Stimulated activated CD8-positive, alpha-beta memory T cell treated with anti-CD3 and anti-CD28 coated beads, Interleukin-4, amount 100 ng/mL, for 1 hour (primary cell): ENCODE data around the gene HMGXB3.
"Not testable (repeated sequence)": the region's sequence is repeated elsewhere in the genome, so short reads cannot be mapped to it uniquely, and the experiment has no call there.

Experiments used
- DNase-seq, 2 donors: peaks; one replicate each; pipeline ENCODE4 v3.0.0-alpha.2; 2020; ENCODE audit warnings: low read depth in 2 of 2, low spot score in 1 of 2

The HMGXB3 gene

DNA sequence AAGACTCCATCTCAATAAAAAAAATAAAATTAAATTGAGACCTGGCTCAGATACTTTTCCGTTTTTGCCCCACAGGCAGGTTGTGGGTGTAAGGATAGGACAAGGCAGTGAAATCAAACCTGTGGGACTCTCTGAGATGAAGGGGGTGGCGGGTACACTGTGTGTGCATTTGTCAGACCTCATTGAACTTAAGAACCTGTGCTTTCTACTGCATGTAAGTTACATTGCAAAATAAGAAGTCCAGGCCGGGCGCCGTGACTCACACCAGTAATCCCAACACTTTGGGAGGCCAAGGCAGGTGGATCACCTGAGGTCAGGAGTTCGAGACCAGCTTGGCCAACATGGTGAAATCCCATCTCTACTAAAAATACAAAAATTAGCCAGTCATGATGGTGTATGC is 84.2 kb downstream of the HMGXB3 start:
- not testable (repeated sequence) for DNase-seq

DNA sequence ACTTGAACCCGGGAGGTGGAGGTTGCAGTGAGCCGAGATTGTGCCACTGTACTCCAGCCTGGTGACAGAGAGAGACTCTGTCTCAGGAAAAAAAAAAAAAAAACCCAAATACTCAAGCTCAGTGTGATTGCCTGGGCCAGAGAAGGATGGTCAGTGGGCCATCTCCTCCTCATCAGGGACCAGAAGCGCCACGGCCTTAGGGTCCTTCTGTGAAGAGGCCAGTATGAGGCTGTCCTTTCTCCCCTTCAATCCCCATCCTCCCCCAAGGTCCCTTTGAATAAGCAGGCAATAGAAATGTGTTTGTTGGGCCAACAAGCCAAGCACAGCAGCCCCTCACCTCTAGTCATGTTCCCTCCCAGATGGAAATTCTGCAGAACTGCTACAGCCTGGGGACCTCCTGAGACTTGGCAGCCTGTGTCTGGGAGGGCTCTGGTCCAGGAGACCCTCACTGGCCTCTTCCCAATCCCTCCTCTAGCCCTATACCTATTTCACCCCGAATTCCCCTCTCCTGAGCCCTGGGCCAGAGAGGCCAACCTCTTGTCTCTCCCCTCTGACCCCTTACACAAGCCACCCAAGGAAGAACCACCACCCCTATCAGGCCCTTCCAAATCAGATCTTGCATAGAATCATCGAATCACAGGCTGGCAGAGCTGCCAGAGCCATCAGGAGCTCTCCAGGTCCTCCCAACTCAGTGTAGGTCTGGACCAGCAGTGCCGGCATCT is 84.8 kb downstream of the HMGXB3 start:
- no peak for DNase-seq

DNA sequence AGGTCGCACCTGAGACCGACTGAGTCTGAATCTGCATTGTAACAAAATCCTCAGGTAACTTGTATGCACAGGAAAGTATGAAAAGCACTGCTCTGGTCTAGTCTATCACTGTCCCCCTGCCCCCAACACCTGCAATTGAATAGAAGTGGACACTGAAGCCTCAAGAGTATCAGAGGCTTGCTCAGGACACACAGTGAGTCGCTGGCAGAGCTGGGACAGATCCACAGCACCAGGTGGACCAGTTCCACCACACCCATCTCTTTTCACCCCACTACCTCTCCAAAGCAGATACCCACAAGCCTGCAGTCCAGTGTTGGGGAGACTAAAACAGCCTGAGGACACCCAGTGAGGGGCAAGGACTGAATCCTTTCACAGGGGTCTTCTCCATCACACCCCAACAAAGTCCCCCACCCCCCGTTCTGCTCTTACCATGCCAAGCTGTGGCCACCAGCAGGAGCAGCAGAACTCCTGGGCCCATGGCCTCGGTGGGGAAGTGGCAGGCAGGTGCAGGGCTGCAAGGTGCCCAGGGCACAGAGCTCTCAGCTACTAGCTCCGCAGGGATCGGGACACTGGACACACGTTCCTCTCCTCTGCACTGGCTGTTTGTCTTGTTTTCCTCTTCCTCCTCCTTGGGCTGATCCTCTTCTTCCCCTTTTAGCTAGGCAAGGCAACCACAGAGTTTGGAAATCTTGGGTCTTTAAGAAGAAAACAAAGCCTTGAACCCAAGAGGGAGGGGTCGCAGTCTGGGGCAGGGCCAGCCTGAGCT is 85.6 kb downstream of the HMGXB3 start, which contains the start of gene CSF1R:
Gene CSF1R, minus strand, starts transcription at position 605 of the 766 bp plus-strand sequence. Its CDS starts 127 bp downstream, at position 478.
- DNase-seq, result no peak

DNA sequence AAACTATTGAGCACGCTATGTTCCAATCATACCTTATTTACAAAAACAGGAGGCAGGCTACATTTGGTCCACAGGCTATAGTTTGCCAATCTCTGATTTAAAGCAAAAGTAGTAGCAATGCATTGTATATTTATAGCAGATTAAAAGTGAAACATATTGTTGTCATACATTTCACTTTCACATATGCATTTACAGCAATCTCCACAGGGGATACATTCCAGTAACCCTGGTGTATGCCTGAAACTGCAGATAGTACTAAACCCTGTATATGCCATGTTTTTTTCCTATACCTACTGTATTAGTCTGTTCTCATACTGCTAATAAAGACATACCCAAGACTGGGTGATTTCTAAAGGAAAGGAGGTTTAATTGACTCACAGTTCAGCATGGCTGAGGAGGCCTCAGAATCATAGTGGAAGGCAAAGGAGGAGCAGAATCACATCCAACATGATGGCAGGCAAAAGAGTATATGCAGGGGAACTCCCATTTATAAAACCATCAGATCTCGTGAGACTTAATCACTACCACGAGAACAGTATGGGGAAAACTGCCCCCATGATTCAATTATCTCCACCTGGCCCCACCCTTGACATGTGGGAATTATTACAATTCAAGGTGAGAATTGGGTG is 91.7 kb downstream of the HMGXB3 start:
- no peak for DNase-seq

DNA sequence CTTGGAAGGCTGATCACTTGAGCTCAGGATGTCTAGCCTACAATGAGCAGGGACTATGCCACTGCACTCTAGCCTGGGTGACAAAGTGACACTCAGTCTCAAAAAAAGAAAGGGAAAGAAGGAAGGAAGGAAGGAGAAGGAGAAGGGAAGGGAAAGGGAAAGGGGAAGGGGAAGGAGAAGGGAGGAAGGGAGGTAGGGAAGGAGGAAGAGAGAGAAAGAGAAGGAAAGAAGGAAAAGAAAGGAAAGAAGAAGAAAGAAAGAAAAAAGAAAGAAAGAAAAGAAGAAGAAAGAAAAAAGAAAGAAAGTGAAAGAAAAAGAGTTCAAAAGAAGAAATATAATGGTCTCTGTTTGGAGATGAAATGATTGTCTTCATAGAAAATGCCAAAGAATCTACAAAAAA is 96.6 kb downstream of the HMGXB3 start:
- no peak for DNase-seq

DNA sequence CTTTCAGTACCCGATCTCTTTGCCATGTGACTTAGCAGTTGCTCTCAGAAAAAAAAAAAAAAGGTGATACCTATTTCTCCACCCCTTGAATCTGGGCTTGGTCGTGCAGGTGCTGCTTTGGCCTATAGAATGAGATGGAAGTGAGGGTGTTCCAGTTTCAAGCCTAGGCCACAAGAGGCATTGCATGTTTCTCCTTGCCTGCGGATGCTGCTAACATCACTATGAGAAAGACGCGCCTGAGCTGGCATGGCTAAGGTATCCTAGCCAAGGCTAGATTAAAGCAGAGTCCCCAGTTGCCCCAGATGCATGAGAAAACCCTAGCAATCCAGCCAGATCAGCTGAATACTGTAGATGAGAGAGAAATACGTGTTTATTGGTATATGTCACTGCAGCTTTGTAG is 100.5 kb downstream of the HMGXB3 start:
- no peak for DNase-seq
